GM21515 (cell line): Measurements from ENCODE around the gene ZNRF1.
A peak's percentile ranks its signal among the peaks of the same experiment; 100 is the strongest.

Experiments used
- ATAC-seq: cut with Tn5 transposase; IDR thresholded peaks from one replicate; pipeline ENCODE4 v1.9.1; 2021; ENCODE audit not compliant: unreplicated experiment

Gene ZNRF1

GRCh38 chr16:75095204-75095621, 96.4 kb downstream of the ZNRF1 start:
- no peak for ATAC-seq

DNA sequence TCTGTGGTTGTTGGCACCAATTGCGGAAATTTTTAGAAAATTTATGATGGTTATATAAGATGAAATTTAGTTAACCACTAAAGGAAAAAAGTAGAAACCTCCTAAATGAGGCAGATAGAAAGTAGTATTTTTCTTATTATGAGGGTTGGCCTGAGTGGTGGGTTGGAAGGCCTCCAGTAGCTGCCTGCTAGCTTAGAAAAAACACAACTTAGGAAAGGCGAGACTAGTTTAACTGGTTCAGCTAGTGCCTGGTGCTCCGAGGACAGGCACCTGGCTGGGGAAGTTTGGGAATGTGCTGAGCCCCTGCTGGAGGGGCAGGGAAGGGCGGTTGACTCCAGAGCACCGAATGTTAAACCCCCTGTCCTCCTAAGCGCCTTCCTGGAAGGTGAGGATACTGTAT, 97.8 kb downstream of the ZNRF1 start:
- ATAC-seq: no peak

- no peak for ATAC-seq
Measured at GRCh38 chr16:75097191-75097761, 98.5 kb downstream of the ZNRF1 start.

DNA sequence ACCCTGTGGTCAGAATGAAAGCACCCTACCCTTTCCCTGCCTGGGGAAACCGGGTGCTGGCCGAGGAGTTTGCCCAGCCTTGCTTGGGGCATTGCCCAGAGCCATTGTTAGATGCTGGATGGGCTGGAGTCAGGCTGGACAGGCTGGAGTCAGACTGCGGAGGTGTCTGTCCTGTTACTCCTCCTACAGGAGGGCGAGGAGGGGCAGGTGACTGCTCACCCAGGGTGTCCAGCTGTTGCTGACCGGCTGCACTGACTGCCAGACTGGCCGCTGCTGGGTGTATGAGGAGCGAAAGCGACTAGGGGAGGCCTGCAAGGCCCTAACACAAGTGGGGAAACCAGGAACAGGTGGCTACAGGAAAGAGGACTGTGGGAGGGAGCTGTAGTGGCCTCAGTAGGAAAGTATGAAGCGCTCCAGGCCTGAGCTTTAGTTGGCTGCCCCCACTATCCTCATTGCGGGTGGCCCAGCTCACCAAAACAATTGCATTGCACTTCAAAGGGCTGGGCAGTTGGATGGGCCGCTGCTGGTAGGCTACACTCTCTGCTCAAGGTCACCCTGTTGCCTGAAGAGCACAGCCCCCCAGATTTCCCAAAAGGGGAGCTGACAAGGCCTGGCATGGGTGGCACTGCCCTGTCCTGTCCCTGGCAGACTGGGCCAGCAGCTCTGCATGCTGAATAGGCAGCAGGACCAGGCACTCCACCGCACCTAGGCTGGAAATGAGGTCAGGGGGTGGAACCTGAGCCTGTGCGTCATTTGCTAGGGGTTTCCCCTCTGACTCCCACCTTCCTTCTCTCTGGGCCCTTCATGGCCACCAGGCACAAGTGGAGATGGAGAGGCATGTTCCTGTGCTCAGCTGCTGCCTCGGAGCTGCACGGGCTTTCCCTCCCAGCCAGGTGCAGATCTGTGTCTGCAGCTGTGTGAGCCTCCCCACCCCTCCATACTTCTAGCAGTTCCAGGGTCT, 99.4 kb downstream of the ZNRF1 start:
- no peak for ATAC-seq

- no peak for ATAC-seq
Measured at GRCh38 chr16:75099075-75099667, 100.3 kb downstream of the ZNRF1 start.

- no peak for ATAC-seq
Measured at GRCh38 chr16:75099738-75100602, 101.1 kb downstream of the ZNRF1 start.

- no peak for ATAC-seq
Measured at GRCh38 chr16:75100603-75100990, 101.8 kb downstream of the ZNRF1 start.

GRCh38 chr16:75101635-75102034, 102.8 kb downstream of the ZNRF1 start:
- no peak for ATAC-seq

DNA sequence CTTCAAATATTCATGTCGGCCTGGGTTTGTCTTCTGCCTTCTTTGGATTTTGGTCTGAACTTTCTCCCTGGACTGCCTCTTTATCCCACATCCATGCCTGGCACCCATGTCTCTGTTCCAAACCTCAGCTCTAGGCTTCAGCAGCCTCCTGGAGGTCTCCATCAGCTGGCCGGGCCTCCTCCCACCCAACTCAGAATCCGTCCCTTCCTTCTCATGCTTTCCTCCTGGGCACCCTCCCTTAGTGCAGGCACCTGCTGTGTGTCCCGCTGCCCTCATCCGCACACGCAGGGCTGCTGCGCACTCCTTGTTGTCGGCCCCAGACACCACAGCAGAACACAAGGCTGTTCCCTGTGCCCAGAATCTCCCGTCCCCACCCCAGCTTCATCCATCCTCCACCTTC, 103.8 kb downstream of the ZNRF1 start:
- ATAC-seq: no peak

- ATAC-seq: no peak
Measured at GRCh38 chr16:75103994-75104393, 105.2 kb downstream of the ZNRF1 start.

- ATAC-seq: no peak
Measured at GRCh38 chr16:75104836-75105235, 106.0 kb downstream of the ZNRF1 start.

- ATAC-seq: no peak
Measured at GRCh38 chr16:75105306-75106061, 106.7 kb downstream of the ZNRF1 start.

- ATAC-seq: no peak
Measured at GRCh38 chr16:75106351-75107274, 107.8 kb downstream of the ZNRF1 start.

DNA sequence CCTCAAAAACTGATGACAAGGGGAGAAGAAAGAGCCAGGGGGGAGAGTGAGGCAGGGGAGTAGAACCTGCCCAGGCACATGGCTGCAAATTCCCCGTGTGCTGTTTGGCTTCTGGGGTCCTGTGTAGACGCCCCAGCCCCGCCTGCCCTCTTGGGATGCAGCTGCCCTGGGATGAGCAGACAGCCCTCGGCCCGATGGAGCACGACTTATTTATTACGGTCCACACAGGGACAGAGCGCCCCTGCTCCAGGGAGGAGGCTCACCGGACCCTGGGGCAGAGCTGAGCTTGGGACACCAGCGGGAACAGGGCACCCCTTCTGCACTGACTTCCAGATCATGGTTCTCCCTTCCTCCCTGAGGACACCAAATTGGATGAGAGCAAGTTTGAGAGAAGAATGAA, 108.7 kb downstream of the ZNRF1 start:
- ATAC-seq: no peak

DNA sequence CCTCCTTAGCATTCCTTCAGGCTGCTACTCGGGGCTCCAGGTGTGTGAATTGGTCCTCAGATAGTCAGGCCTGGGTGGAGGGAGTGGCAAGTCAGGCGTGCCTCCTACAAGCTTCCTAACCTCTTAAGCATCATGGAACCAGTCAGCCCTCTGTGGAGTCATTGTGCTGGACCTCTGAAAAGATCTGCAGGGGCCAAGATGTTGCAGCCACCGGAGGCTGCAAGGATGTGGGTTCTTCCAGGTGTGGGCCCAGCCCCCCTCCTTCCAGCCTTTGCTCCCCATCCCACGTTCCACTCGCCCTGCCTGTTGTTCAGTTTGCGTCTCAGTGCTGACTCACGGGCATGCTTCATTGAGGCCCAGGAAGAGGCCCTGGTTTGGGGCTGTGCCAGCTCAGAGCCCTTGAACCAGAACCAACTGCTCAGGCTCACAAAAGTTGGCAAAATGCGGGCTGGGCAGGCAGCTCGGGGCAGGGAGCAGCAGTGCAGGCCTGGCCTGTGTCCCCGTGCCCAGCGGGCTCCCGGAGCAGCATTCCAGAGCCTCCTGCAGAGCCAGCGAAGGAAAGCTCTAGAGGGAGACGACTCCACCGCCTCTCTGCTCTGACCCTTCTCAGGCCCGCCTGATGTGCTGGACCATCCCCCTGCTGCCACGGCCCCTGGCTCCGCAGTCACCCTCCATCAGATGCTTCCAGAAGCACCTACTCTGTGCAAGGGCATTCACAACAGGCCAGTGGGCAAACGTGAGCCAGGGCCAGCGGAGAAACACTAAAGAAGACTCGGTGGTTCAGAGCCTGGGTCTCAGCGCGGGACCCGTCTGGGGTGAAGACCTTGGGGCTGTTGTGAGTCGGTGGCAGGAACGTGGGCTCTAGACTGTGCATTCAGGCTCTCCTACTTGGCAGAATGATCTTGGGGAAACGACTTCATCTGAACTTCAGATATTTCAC, 110.2 kb downstream of the ZNRF1 start:
- ATAC-seq: no peak

- ATAC-seq: no peak
Measured at GRCh38 chr16:75109732-75110243, 111.0 kb downstream of the ZNRF1 start.

- peak; percentile 85 for ATAC-seq
Measured at GRCh38 chr16:75110637-75111513, 112.1 kb downstream of the ZNRF1 start.
